Spleen (tissue), 11 donors: Measurements from ENCODE around the gene ATR. TPM values are rescaled to one million over a fixed set of nuclear protein-coding genes. Genes with fewer than 3 reads are reported as not detected.
"Not testable (repeated sequence)": the region's sequence is repeated elsewhere in the genome, so short reads cannot be mapped to it uniquely, and the experiment has no call there.

Experiments used
- DNase-seq: peaks from one replicate; pipeline ENCODE4 v3.0.0-alpha.2; 2020
- H3K27ac ChIP-seq, 8 donors: fragments of 200-600 bp; sonication (generic) in 7 of 8; 1 replicate in 4 of 8; 2 replicates in 4 of 8; pipeline versions ENCODE4 v1.5.0 to v1.8.0; 2016 to 2021; ENCODE audit warnings: inconsistent platforms in 4 of 8, mild to moderate bottlenecking in 4 of 8, moderate library complexity in 1 of 8
- H3K27me3 ChIP-seq, 7 donors: fragments of 200-600 bp; sonication (generic) in 6 of 7; replicated peaks in 1 of 7; 1 replicate in 4 of 7; 2 replicates in 3 of 7; pipeline versions ENCODE4 v1.5.0 to v1.8.0; 2016 to 2021; ENCODE audit warnings: inconsistent platforms in 3 of 7, mild to moderate bottlenecking in 1 of 7
- H3K36me3 ChIP-seq, 6 donors: fragments of 200-600 bp; sonication (generic) in 5 of 6; 1 replicate in 4 of 6; 2 replicates in 2 of 6; pipeline versions ENCODE4 v1.5.0 to v1.8.0; 2016 to 2021; ENCODE audit warnings: inconsistent platforms in 2 of 6
- H3K4me1 ChIP-seq, 6 donors: fragments of 200-600 bp; sonication (generic) in 5 of 6; 1 replicate in 3 of 6; 2 replicates in 3 of 6; pipeline versions ENCODE4 v1.5.0 to v1.8.0; 2016 to 2021; ENCODE audit warnings: inconsistent platforms in 3 of 6
- H3K4me3 ChIP-seq, 8 donors: fragments of 200-600 bp; sonication (generic) in 7 of 8; 1 replicate in 4 of 8; 2 replicates in 4 of 8; pipeline versions ENCODE4 v1.5.0 to v1.8.0; 2016 to 2021; ENCODE audit warnings: inconsistent platforms in 4 of 8, mild to moderate bottlenecking in 4 of 8, moderate library complexity in 2 of 8
- H3K9me3 ChIP-seq, 8 donors: fragments of 200-600 bp; sonication (generic) in 7 of 8; 1 replicate in 4 of 8; 2 replicates in 4 of 8; pipeline versions ENCODE4 v1.5.0 to v1.8.0; 2016 to 2021; ENCODE audit warnings: inconsistent platforms in 4 of 8
- CTCF ChIP-seq, 11 experiments: fragments of 200-600 bp in 7 of 11; fragments of 450-650 bp in 4 of 11; sonication (generic) in 4 of 11; IDR thresholded peaks in 8 of 11; conservative IDR thresholded peaks in 3 of 11; 1 replicate in 7 of 11; 2 replicates in 4 of 11; pipeline versions ENCODE4 v1.4.0 to v1.8.0; 2016 to 2021; ENCODE audit warnings: antibody characterized with exemption in 11 of 11, inconsistent platforms in 4 of 11, mild to moderate bottlenecking in 1 of 11
- POLR2A ChIP-seq, 3 donors: fragments of 450-650 bp; IDR thresholded peaks; one replicate each; pipeline ENCODE4 v1.5.1; 2017; ENCODE audit warnings: antibody characterized with exemption in 3 of 3, mild to moderate bottlenecking in 1 of 3
- POLR2AphosphoS5 ChIP-seq, 3 donors: sonication (generic); formaldehyde crosslinking; IDR thresholded peaks; one replicate each; pipeline ENCODE4 v1.5.1; 2017; ENCODE audit warnings: antibody characterized with exemption in 3 of 3
- WGBS, 5 donors: extraction: QIAGEN DNeasy Blood & Tissue Kit in 3 of 5; methylation state at CpG; one replicate each; pipeline versions ENCODE4 v1.1.5 to v1.1.7; 2013 to 2018; 5-methylcytosine and 5-hydroxymethylcytosine counted together
- intact Hi-C: fragments of 100-400 bp; cut with DNase I; formaldehyde crosslinking; loops from one replicate; pipeline ENCODE4 v1.15.0; 2023; ENCODE audit warnings: low total_unique reads
- polyA plus RNA-seq, 3 donors: library from polyadenylated mRNA; stranded (reverse); fragments of 200-250 nt; gene quantifications; one replicate each; pipeline ENCODE4 v1.2.1, GENCODE V29; 2013
- total RNA-seq, 7 donors: library from RNA; depleted of rRNA in 3 of 7; stranded (reverse); fragments of >200 nt in 3 of 7; fragmentation: NEBNext Ultra II Directional in 4 of 7; extraction: Animal tissue kit (Norgen Biotek cat#: 25700) in 4 of 7; gene quantifications; one replicate each; pipeline versions ENCODE4 v1.1.0 to v1.2.1, GENCODE V29; 2016 to 2021
- donor health status: healthy with polysubstance abuse.
- donor health status: DM: no; HTN: no; CAD: no; lungs with moderate emphysema.
- donor health status: DM: no; HTN: no; CAD: no.
- donor health status: Bipolar disorder and iron deficiency.
- donor health status: healthy.
- donor health status: DM: no; HTN: no; CAD: no.
- donor health status: DM: yes; HTN: yes; CAD: no.

Gene ATR
- total and polyA plus RNA-seq, 10 donors: 18.4 to 64.0 (median 37.8) TPM

DNA sequence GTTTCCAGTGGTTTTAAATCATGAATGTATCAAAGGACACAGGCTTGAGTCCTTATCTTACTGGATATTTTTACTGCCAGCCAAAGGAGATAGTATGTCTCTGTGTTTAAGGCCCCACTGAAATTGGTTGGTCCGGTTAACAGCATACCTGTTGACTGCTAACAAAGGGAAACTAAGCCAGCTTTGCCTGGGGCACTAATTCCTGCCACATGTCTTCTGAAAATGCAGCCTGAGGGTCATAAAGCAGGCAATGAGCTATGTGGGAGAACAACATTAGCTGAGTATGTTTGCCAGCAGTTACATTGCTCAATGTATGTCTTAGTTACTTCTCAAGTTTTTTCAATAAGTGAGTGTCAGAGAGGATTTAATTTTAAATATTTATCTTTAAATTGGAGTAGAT, 30.1 kb upstream of the ATR start:
- H3K36me3 ChIP-seq: no peaks in the 10 kb centered on the region
- no peak for DNase-seq
- H3K9me3 ChIP-seq: no peaks in the 10 kb centered on the region
- H3K27me3 ChIP-seq: no peaks in the 10 kb centered on the region
- no peaks in the 10 kb centered on the region for H3K4me1 ChIP-seq
- intact Hi-C loops: no loop called here
- H3K27ac ChIP-seq: no peak overlapping the region
- WGBS, 5 donors: 93 to 100% (median 96%) methylated on average over 1 of the region's 1 CpG
- TF ChIP-seq POLR2A (IDR thresholded peaks at IDR 0.05): no peak
- no peak overlapping the region for H3K4me3 ChIP-seq

GRCh38 chr3:142604940-142605339, 26.4 kb upstream of the ATR start:
- Histone ChIP-seq H3K27ac (no peak overlapping the region), H3K4me3 (no peak overlapping the region), H3K27me3 (no peaks in the 10 kb centered on the region), H3K9me3 (no peaks in the 10 kb centered on the region), H3K36me3 (no peaks in the 10 kb centered on the region), H3K4me1 (no peaks in the 10 kb centered on the region)
- no peak for DNase-seq
- intact Hi-C loops: no loop called here
- TF ChIP-seq POLR2A (IDR thresholded peaks at IDR 0.05): no peak
- TF ChIP-seq CTCF (IDR thresholded peaks at IDR 0.05 in 8 of 11, conservative IDR thresholded peaks at IDR 0.05 in 3 of 11): no peak
- no peak for TF ChIP-seq POLR2AphosphoS5 (IDR thresholded peaks at IDR 0.05)

DNA sequence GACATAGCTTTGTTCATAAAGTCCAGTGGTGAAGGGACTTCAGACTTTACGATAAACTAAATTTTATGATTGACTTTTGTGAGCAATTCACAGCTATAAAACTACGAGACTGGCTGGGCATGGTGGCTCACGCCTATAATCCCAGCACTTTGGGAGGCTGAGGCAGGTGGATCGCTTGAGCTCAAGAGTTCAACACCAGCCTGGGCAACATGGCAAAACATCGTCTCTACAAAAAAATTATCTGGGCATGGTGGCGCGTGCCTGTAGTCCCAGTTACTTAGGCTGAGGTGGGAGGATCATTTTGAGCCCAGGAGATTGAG, 24.8 kb upstream of the ATR start:
- DNase-seq, intact Hi-C loops, H3K4me1 ChIP-seq, H3K36me3 ChIP-seq, H3K4me3 ChIP-seq, H3K27me3 ChIP-seq, H3K27ac ChIP-seq, H3K9me3 ChIP-seq: not testable (repeated sequence)
- WGBS, 5 donors: 88 to 96% (median 91%) methylated on average over 7 of the region's 7 CpGs

DNA sequence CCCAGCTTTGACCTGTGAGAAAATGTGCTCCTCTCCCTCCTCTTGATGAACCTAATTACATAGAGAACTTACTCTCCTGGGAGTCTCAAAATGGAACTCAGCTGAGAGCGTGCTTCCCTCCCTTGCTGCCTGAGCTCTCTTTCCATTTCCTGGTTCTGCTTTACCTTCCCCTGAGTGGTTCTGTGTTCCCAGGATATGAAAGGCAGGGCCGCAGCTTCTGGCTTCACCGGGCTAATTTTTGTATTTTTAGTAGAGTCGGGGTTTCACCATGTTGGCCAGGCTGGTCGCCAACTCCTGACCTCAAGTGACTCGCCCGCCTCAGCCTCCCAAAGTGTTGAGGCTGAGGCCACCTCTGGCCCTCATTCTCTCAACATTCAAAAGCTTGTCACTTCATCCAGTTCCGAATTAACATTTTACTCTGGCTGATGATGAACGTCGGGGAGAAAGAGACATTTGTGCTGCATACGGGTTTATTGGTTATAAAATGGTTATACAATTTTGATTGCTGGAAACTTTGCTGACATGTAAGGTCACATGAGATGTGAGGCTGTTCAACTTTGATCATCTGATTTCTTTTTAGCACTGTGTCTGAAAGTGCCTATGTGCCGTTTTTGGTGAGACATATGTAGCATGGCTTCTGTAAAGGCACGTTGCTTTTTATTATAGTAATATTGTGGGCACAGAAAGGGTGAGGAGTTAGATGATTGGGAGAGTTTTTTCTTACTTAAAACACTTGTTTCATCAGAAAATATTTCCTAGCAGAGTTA, 24.3 kb upstream of the ATR start:
- Histone ChIP-seq H3K27me3 (no peaks in the 10 kb centered on the region), H3K36me3 (no peaks in the 10 kb centered on the region), H3K27ac (no peak overlapping the region), H3K9me3 (no peaks in the 10 kb centered on the region), H3K4me3 (no peak overlapping the region), H3K4me1 (no peaks in the 10 kb centered on the region)
- intact Hi-C loops: no loop called here
- no peak for DNase-seq
- 88 to 93% (median 90%) methylated on average over 13 of the region's 13 CpGs for WGBS, 5 donors
- no peak for TF ChIP-seq POLR2A (IDR thresholded peaks at IDR 0.05)
- no peak for TF ChIP-seq POLR2AphosphoS5 (IDR thresholded peaks at IDR 0.05)
- TF ChIP-seq CTCF (IDR thresholded peaks at IDR 0.05 in 8 of 11, conservative IDR thresholded peaks at IDR 0.05 in 3 of 11): no peak

DNA sequence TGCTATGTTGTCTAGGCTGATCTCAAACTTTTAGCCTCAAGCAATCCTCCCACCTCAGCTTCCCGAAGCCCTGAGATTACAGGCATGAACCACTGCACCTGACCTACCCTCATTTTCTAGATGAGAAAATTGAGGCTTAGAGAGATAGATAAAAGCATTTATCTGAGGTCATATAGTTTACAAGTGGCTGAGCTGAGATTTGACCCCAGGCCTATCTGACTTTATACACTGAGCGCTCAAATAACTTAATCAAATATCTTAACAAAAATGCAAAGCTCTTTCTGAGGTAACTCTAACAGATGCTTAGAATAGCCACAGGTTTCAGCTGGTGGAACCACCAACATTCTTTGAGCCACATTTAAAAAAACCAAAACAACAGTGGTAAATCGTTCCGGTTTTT, 23.2 kb upstream of the ATR start:
- Histone ChIP-seq H3K27me3 (no peaks in the 10 kb centered on the region), H3K27ac (no peak overlapping the region), H3K36me3 (no peaks in the 10 kb centered on the region), H3K4me1 (peaks cover 0 to 8% (median 4%) of the 10 kb centered on the region in 6 donors), H3K4me3 (no peak overlapping the region), H3K9me3 (no peaks in the 10 kb centered on the region)
- TF ChIP-seq CTCF (IDR thresholded peaks at IDR 0.05 in 8 of 11, conservative IDR thresholded peaks at IDR 0.05 in 3 of 11) (no peak), POLR2A (IDR thresholded peaks at IDR 0.05) (no peak), POLR2AphosphoS5 (IDR thresholded peaks at IDR 0.05) (no peak)
- no peak for DNase-seq
- WGBS, 5 donors: 88 to 93% (median 92%) methylated on average over 4 of the region's 4 CpGs
- intact Hi-C loops: no loop called here
